ENCODE measurements around the gene ABHD5. TPM values are rescaled to one million over a fixed set of nuclear protein-coding genes. Genes with fewer than 3 reads are reported as not detected.

ABHD5 gene
- total and polyA plus RNA-seq, 2 of the 8 experiments (the other 6 are each of a cell fraction or from before 2014, with no cell fraction given) = 10.5 to 16.4 TPM

GRCh38 chr3:43758592-43759225 lies 68.0 kb downstream of the ABHD5 start:
- ChIA-PET CTCF (ENCODE audit: partially characterized antibody) (interaction anchor here (0.7 to 1.3 kb wide), 5 partner anchors 8 to 425 kb away, joined by 3 read pairs; no protein-coding TSS in a partner anchor), POLR2A (ENCODE audit: partially characterized antibody) (interaction anchor here (0.7 kb wide), 1 partner anchor 15 kb away, joined by 3 read pairs; no protein-coding TSS in a partner anchor)
- Histone ChIP-seq H3K14ac (ENCODE audit: insufficient read length) (no peak overlapping the region), H3K79me1 (ENCODE audit: low read depth, low read length) (no peaks in the 10 kb centered on the region), H2BK12ac (ENCODE audit: low read depth, low read length) (no peak overlapping the region), H2AFZ (ENCODE audit: low read length) (0 out of 2 replicates have a peak overlapping the region, but pooled peaks have one; percentile 0), H4K8ac (ENCODE audit: extremely low read depth, insufficient read depth, low read length) (no peak overlapping the region), H3K9ac (replicated peaks in 1 of 4; ENCODE audit: extremely low read depth in 1 of 4, low read depth in 3 of 4, low read length in 3 of 4) (no peak overlapping the region), H3K4ac (replicated peaks; ENCODE audit: insufficient read length, low read depth, low read length) (no peak overlapping the region), H4K20me1 (replicated peaks in 1 of 2; ENCODE audit: control insufficient read depth in 1 of 2, insufficient read depth in 2 of 2, low read length in 2 of 2) (no peaks in the 10 kb centered on the region), H3K36me3 (ENCODE audit: control insufficient read depth in 2 of 4, insufficient read depth in 4 of 4, low read length in 3 of 4) (no peaks in the 10 kb centered on the region), H3K4me2 (ENCODE audit: insufficient read depth in 1 of 2, low read depth in 2 of 2, low read length in 2 of 2) (0 out of 4 replicates have a peak overlapping the region, but pooled peaks of 1 of the 2 experiments have one; percentile 12), H3K9me3 (ENCODE audit: insufficient read depth in 2 of 2, low read depth in 1 of 2, low read length in 1 of 2) (no peaks in the 10 kb centered on the region), H3K18ac (ENCODE audit: extremely low read depth, low read length) (peak overlapping the region; percentile 38; the same call in 1 of the 2 replicates), H3K27me3 (replicated peaks in 1 of 4; ENCODE audit: control insufficient read depth in 3 of 4, extremely low read depth in 1 of 4, insufficient read depth in 3 of 4, low read length in 3 of 4) (no peaks in the 10 kb centered on the region), H3K23me2 (ENCODE audit: low read depth, low read length) (no peaks in the 10 kb centered on the region; the same call in 1 of the 2 replicates), H3K4me1 (replicated peaks in 1 of 4; ENCODE audit: control insufficient read depth in 3 of 4, insufficient read depth in 4 of 4, low read length in 3 of 4) (peaks cover 0 to 5% (median 3%) of the 10 kb centered on the region in 4 experiments; a peak in 4 of 7 replicates), H2AK5ac (ENCODE audit: low read depth, low read length) (no peak overlapping the region), H2BK120ac (replicated peaks; ENCODE audit: low read depth, low read length) (no peak overlapping the region), H3K4me3 (ENCODE audit: extremely low read depth in 1 of 4, insufficient read depth in 2 of 4, low read depth in 3 of 4, low read length in 4 of 4) (no peak overlapping the region), H2BK15ac (ENCODE audit: low read length) (peak overlapping the region; percentile 77), H3K27ac (ENCODE audit: low read depth, low read length) (no peak overlapping the region), H4K91ac (replicated peaks; ENCODE audit: insufficient read length, low read length) (no peak overlapping the region), H4K5ac (ENCODE audit: insufficient read length, low read depth, low read length) (no peak overlapping the region), H2BK20ac (ENCODE audit: low read length) (no peak overlapping the region), H3K79me2 (ENCODE audit: control insufficient read depth in 1 of 2, insufficient read depth in 2 of 2, low read length in 2 of 2) (no peaks in the 10 kb centered on the region), H3K56ac (replicated peaks; ENCODE audit: insufficient read length, low read depth, low read length) (no peak overlapping the region), H3K23ac (ENCODE audit: insufficient read length) (no peak overlapping the region), H2BK5ac (ENCODE audit: low read depth, low read length) (no peak overlapping the region)
- 76% methylated on average over 4 of the region's 4 CpGs; no CpG with 5 or more reads in 1 of the 2 experiments for WGBS, 2 experiments (ENCODE audit: extremely low coverage in 1 of 2, insufficient coverage in 1 of 2, insufficient read length in 1 of 2, insufficient replicate concordance in 2 of 2, low coverage in 1 of 2, low lambda C conversion rate in 2 of 2, missing lambda C conversion rate in 1 of 2)
- FAIRE-seq = no peak
- no peak for DNase-seq (ENCODE audit: low read depth in 1 of 2, low spot score in 2 of 2)
- TF ChIP-seq EZH2 (IDR thresholded peaks at IDR 0.05; ENCODE audit: low read depth, low read length, severe bottlenecking) = no peak
- TF ChIP-seq SAP30 (IDR thresholded peaks at IDR 0.05; ENCODE audit: insufficient read depth, insufficient replicate concordance, low read length) = no peak
- no peak for TF ChIP-seq NRF1 (IDR thresholded peaks at IDR 0.05; ENCODE audit: low read depth, low read length)
- TF ChIP-seq HDAC6 (IDR thresholded peaks at IDR 0.05; ENCODE audit: low read depth, low read length) = no peak
- no peak for TF ChIP-seq NANOG (IDR thresholded peaks at IDR 0.05; ENCODE audit: insufficient read depth, low read depth, low read length, poor library complexity, severe bottlenecking)
- TF ChIP-seq TCF12 (IDR thresholded peaks at IDR 0.05; ENCODE audit: low read depth, low read length) = no peak
- TF ChIP-seq RBBP5 (IDR thresholded peaks at IDR 0.05; ENCODE audit: borderline replicate concordance, low read depth, low read length) = no peak
- TF ChIP-seq SP2 (IDR thresholded peaks at IDR 0.05; ENCODE audit: low read length) = no peak
- TF ChIP-seq EP300 (IDR thresholded peaks at IDR 0.05; ENCODE audit: borderline replicate concordance in 1 of 2, low read depth in 2 of 2, low read length in 2 of 2) = no peak
- TF ChIP-seq FOSL1 (IDR thresholded peaks at IDR 0.05; ENCODE audit: insufficient read depth, low read depth, low read length) = no peak
- no peak for TF ChIP-seq SUZ12 (IDR thresholded peaks at IDR 0.05; ENCODE audit: low read length)
